OCI-LY1 (cell line): ENCODE results near the gene KLHL26.

ENCODE experiments used
- CTCF ChIP-seq: fragments of 200-600 bp; sonication (generic), shearing (Covaris generic); IDR thresholded peaks from 2 replicates; pipeline ENCODE4 v1.5.1; 2017; ENCODE audit warnings: mild to moderate bottlenecking, antibody characterized with exemption, low read length, moderate library complexity, mixed read lengths
- EZH2 ChIP-seq: fragments of 200-600 bp; sonication (generic), shearing (Covaris generic); IDR thresholded peaks from 2 replicates; pipeline ENCODE4 v1.8.0; 2017; ENCODE audit warnings: borderline replicate concordance, mixed run types, mild to moderate bottlenecking, antibody characterized with exemption, low read length, moderate library complexity, mixed read lengths

- TF ChIP-seq CTCF (no peak), EZH2 (no peak)
These were observed 67.2 kb downstream of the KLHL26 start for GRCh38 chr19:18704054-18704453.
